SJSA1 (cell line): ENCODE measurements around the gene LIMS1. TPM values are rescaled to one million over a fixed set of nuclear protein-coding genes. Genes with fewer than 3 reads are reported as not detected.

Source experiments
- DNase-seq, 2 experiments: peaks; one replicate each; pipeline ENCODE4 v3.0.0-alpha.2; 2015 to 2020; ENCODE audit warnings: low spot score in 2 of 2, low read depth in 1 of 2
- H3K27ac ChIP-seq: fragments of 250-450 bp; sonication (Bioruptor Pico); 2 replicates; pipeline ENCODE4 v1.5.1; 2020; ENCODE audit warnings: mild to moderate bottlenecking, moderate library complexity
- H3K27me3 ChIP-seq: fragments of 250-450 bp; sonication (Bioruptor Pico); replicated peaks from 2 replicates; pipeline ENCODE4 v1.5.1; 2020; ENCODE audit warnings: mild to moderate bottlenecking, moderate library complexity
- H3K36me3 ChIP-seq: fragments of 250-450 bp; sonication (Bioruptor Pico); 2 replicates; pipeline ENCODE4 v1.5.1; 2020; ENCODE audit warnings: mild to moderate bottlenecking
- H3K4me1 ChIP-seq: fragments of 250-450 bp; sonication (Bioruptor Pico); replicated peaks from 2 replicates; pipeline ENCODE4 v1.6.1; 2021; ENCODE audit warnings: mild to moderate bottlenecking
- H3K4me3 ChIP-seq: fragments of 250-450 bp; sonication (Bioruptor Pico); 2 replicates; pipeline ENCODE4 v1.5.1; 2020; ENCODE audit warnings: mild to moderate bottlenecking
- H3K9me3 ChIP-seq: fragments of 250-450 bp; sonication (Bioruptor Pico); replicated peaks from 2 replicates; pipeline ENCODE4 v1.5.1; 2020; ENCODE audit warnings: mild to moderate bottlenecking
- total RNA-seq: library from RNA; depleted of rRNA; stranded (reverse); fragments of >200 nt; shearing (Covaris generic); gene quantifications from 2 replicates; pipeline ENCODE4 v1.2.3, GENCODE V29; 2014

The LIMS1 gene
- total RNA-seq, 1 experiment from 2014 or later = 169 TPM

- H3K27me3 ChIP-seq = no peaks in the 10 kb centered on the region
- H3K4me3 ChIP-seq = no peak overlapping the region
- peaks cover 9% of the 10 kb centered on the region for H3K4me1 ChIP-seq
- H3K36me3 ChIP-seq = peaks cover 19% of the 10 kb centered on the region
- DNase-seq = no peak
- no peaks in the 10 kb centered on the region for H3K9me3 ChIP-seq
- no peak overlapping the region for H3K27ac ChIP-seq
Measured at GRCh38 chr2:108560895-108561530, 26.7 kb downstream of the LIMS1 start.

DNA sequence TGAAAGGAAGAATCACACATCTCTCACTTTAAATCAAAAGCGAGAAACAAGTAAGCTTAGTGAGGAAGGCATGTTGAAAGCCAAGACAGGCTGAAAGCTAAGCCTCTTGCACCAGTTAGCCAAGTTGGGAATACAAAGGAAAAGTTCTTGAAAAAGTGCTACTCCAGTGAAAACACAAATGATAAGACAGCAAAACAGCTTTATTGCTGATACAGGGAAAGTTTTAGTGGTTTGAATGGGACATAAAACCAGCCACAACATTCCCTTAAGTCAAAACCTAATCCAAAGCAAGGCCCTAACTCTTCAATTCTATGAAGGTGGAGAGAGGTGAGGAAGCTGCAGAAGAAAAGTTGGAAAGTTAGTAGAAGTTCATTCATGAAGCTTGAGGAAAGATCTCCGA lies 28.0 kb downstream of the LIMS1 start:
- Histone ChIP-seq H3K36me3 (peaks cover 13% of the 10 kb centered on the region), H3K27ac (no peak overlapping the region), H3K27me3 (no peaks in the 10 kb centered on the region), H3K4me1 (no peaks in the 10 kb centered on the region), H3K4me3 (no peak overlapping the region), H3K9me3 (no peaks in the 10 kb centered on the region)
- no peak for DNase-seq

DNA sequence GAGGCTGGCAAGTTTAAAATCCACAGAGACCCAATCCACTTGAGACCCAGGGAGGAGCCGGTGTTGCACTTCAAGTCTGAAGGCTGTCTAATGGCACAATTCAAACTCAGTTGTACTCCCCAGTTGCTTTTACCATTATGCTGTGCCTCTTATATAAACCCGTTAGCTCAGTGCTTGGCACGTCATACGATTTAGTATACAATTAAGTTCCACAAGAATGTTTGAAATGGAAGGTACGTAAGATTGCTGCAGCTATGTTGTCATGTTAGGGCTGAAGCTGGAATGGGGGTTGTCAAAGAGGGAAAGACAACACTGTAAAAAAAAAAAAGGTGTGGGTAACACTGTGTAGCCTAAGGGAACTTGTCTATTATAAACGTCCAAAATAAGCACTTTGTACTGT lies 30.2 kb downstream of the LIMS1 start:
- H3K36me3 ChIP-seq = peaks cover 10% of the 10 kb centered on the region
- no peaks in the 10 kb centered on the region for H3K9me3 ChIP-seq
- no peak for DNase-seq
- H3K4me1 ChIP-seq = peaks cover 5% of the 10 kb centered on the region
- no peaks in the 10 kb centered on the region for H3K27me3 ChIP-seq
- no peak overlapping the region for H3K27ac ChIP-seq
- no peak overlapping the region for H3K4me3 ChIP-seq

DNA sequence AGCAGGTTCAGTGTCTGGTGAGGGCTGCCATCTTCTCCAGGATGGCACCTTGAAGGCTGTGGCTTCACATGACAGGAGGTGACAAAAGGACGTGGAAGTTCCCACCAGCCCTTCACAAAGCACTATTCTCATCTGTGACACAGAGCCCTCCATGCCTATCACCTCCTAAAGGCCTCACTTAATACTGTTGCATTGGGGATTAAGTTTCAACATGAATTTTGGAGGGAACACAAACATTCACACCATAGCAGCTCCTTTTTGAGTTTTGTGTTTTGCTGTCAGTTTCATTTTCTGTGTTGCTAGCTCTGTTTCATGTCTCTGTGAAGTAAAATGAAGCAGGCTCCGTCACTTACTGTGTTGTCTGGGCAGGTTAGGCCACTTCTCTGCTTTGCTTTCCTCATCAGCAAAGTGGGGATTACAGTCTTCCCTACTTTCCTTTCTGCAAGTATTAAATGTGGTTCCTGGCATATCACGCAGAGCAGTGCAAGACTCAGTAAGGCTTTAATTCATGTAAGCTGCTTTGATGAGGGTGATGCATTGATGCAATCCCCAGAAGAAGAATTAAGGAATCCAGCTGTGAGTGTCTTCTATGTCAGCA lies 31.6 kb downstream of the LIMS1 start:
- peaks cover 10% of the 10 kb centered on the region for H3K36me3 ChIP-seq
- no peaks in the 10 kb centered on the region for H3K27me3 ChIP-seq
- no peak overlapping the region for H3K4me3 ChIP-seq
- peaks cover 19% of the 10 kb centered on the region for H3K4me1 ChIP-seq
- DNase-seq = no peak
- no peaks in the 10 kb centered on the region for H3K9me3 ChIP-seq
- no peak overlapping the region for H3K27ac ChIP-seq

DNA sequence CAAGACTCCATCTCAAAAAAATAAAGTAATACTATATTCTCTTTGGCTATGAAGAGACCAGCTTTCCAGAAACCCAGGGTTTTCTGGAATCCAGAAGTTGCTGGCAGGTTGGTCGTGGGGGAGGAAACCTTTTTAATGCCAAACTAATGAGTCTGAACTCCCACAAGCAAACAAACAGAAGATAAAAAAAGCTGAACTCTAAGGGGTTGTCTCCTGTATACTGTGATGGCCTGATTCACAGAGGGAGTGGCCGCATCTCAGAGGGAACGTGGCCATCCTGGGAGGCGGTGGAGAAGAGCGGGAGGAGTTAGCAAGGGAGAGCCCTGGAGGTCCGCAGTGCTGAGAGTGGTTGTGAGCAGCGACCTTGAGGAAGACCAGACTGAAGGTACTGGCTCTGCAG lies 36.1 kb downstream of the LIMS1 start:
- no peaks in the 10 kb centered on the region for H3K27me3 ChIP-seq
- H3K4me1 ChIP-seq = peaks cover 63% of the 10 kb centered on the region
- H3K36me3 ChIP-seq = no peaks in the 10 kb centered on the region
- H3K27ac ChIP-seq = peak overlapping the region; percentile 63
- no peak overlapping the region for H3K4me3 ChIP-seq
- peak; percentile 90 to 91 for DNase-seq
- no peaks in the 10 kb centered on the region for H3K9me3 ChIP-seq

- H3K4me3 ChIP-seq = no peak overlapping the region
- no peaks in the 10 kb centered on the region for H3K36me3 ChIP-seq
- peaks cover 70% of the 10 kb centered on the region for H3K4me1 ChIP-seq
- H3K9me3 ChIP-seq = no peaks in the 10 kb centered on the region
- H3K27ac ChIP-seq = peak overlapping the region; percentile 63
- peak; percentile 61 to 82 for DNase-seq
- H3K27me3 ChIP-seq = no peaks in the 10 kb centered on the region
Measured at GRCh38 chr2:108571286-108571685, 37.0 kb downstream of the LIMS1 start.

DNA sequence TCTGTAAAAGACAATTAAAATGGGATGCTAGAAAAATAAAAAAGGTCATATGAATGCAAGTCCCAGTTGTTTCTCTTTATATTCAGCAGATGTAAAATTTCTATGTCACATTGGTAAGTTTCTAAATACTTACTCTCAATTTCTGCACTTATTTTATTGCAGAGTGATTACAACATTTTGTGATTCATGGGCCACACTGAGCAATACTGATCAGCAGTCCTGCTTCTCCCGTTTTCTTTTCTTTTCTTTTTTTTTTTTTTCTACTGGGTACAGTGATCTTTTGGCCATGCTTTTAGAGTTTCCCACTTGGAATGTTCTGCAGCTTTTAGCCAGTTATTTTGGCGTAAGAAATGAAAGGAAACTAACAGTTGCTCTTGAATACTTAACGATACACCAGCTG lies 38.8 kb downstream of the LIMS1 start:
- DNase-seq = no peak
- peaks cover 88% of the 10 kb centered on the region for H3K4me1 ChIP-seq
- peak overlapping the region; percentile 32 for H3K27ac ChIP-seq
- H3K27me3 ChIP-seq = no peaks in the 10 kb centered on the region
- H3K4me3 ChIP-seq = no peak overlapping the region
- no peaks in the 10 kb centered on the region for H3K36me3 ChIP-seq
- H3K9me3 ChIP-seq = no peaks in the 10 kb centered on the region

- H3K4me1 ChIP-seq = peaks cover 92% of the 10 kb centered on the region
- H3K9me3 ChIP-seq = no peaks in the 10 kb centered on the region
- no peak overlapping the region for H3K27ac ChIP-seq
- DNase-seq = no peak
- H3K36me3 ChIP-seq = no peaks in the 10 kb centered on the region
- no peak overlapping the region for H3K4me3 ChIP-seq
- no peaks in the 10 kb centered on the region for H3K27me3 ChIP-seq
Measured at GRCh38 chr2:108574332-108574731, 40.1 kb downstream of the LIMS1 start.

GRCh38 chr2:108575132-108575966 lies 41.1 kb downstream of the LIMS1 start:
- Histone ChIP-seq H3K4me3 (no peak overlapping the region), H3K27ac (peak overlapping the region; percentile 85), H3K9me3 (no peaks in the 10 kb centered on the region), H3K4me1 (peaks cover 91% of the 10 kb centered on the region), H3K36me3 (no peaks in the 10 kb centered on the region), H3K27me3 (no peaks in the 10 kb centered on the region)
- DNase-seq = peak; percentile 87 to 94

GRCh38 chr2:108577099-108577498 lies 42.8 kb downstream of the LIMS1 start:
- Histone ChIP-seq H3K9me3 (no peaks in the 10 kb centered on the region), H3K27ac (peak overlapping the region; percentile 85), H3K4me3 (no peak overlapping the region), H3K4me1 (peaks cover 91% of the 10 kb centered on the region), H3K27me3 (no peaks in the 10 kb centered on the region), H3K36me3 (no peaks in the 10 kb centered on the region)
- no peak for DNase-seq

GRCh38 chr2:108579623-108580022 lies 45.4 kb downstream of the LIMS1 start:
- Histone ChIP-seq H3K9me3 (no peaks in the 10 kb centered on the region), H3K4me1 (peaks cover 76% of the 10 kb centered on the region), H3K36me3 (peaks cover 3% of the 10 kb centered on the region; the same call in 1 of the 2 replicates), H3K27me3 (no peaks in the 10 kb centered on the region), H3K27ac (peak overlapping the region; percentile 75), H3K4me3 (no peak overlapping the region)
- DNase-seq = peak; percentile 45 to 54

- Histone ChIP-seq H3K27me3 (no peaks in the 10 kb centered on the region), H3K4me3 (no peak overlapping the region), H3K9me3 (no peaks in the 10 kb centered on the region), H3K27ac (peak overlapping the region; percentile 75), H3K36me3 (peaks cover 3% of the 10 kb centered on the region; the same call in 1 of the 2 replicates), H3K4me1 (peaks cover 72% of the 10 kb centered on the region)
- peak in 1 of 2 experiments; percentile 26 for DNase-seq
Measured at GRCh38 chr2:108580050-108580449, 45.8 kb downstream of the LIMS1 start.

- Histone ChIP-seq H3K27ac (no peak overlapping the region), H3K9me3 (no peaks in the 10 kb centered on the region), H3K36me3 (peaks cover 3% of the 10 kb centered on the region; the same call in 1 of the 2 replicates), H3K4me3 (no peak overlapping the region), H3K27me3 (no peaks in the 10 kb centered on the region), H3K4me1 (peaks cover 77% of the 10 kb centered on the region)
- DNase-seq = peak; percentile 71 to 72
Measured at GRCh38 chr2:108583903-108584520, 49.7 kb downstream of the LIMS1 start.
